ENCODE data around the gene DEFB129. TPM values are rescaled to one million over a fixed set of nuclear protein-coding genes. Genes with fewer than 3 reads are reported as not detected.
"Not testable (repeated sequence)": the region's sequence is repeated elsewhere in the genome, so short reads cannot be mapped to it uniquely, and the experiment has no call there.

DEFB129 gene, protein sequence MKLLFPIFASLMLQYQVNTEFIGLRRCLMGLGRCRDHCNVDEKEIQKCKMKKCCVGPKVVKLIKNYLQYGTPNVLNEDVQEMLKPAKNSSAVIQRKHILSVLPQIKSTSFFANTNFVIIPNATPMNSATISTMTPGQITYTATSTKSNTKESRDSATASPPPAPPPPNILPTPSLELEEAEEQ
- not detected for total RNA-seq

DNA sequence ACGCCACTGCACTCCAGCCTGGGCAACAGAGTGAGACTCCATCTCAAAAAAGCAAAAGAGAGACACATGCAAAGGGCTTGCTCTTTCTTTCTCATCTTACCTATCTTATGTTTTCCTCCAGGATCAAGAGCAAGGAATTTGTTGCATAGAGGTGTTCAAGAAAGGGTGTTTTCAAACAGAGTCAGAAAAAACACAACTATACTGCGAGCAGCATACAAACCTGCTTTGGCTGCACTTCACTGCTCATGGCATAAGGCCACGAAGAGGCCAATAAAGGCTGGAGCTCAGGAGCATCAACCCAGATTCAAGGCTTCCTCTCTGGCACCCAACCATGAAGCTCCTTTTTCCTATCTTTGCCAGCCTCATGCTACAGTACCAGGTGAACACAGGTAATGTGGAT is at the start of gene DEFB129:
TSS of gene DEFB129 (plus strand) at position 301 of the 400 bp plus-strand sequence. CDS start at position 332, 31 bp downstream.
- no peak for DNase-seq

DNA sequence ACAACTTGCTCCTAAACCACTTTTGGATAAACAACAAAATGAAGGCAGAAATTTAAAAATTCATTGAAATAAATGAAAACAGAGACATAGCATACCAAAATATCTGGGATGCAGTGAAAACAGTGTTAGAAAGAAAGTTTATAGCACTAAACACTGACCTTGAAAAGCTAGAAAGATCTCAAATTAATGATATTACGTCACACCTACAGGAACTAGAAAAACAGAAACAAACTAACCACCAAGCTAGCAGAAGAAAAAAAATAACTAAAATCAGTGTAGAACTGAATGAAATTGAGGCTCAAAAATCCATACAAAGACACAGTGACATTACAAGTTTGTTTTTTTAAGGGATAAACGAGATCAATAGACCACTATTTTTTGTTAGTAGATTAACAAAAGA is 42.8 kb upstream of the DEFB129 start:
- no peak for DNase-seq

DNA sequence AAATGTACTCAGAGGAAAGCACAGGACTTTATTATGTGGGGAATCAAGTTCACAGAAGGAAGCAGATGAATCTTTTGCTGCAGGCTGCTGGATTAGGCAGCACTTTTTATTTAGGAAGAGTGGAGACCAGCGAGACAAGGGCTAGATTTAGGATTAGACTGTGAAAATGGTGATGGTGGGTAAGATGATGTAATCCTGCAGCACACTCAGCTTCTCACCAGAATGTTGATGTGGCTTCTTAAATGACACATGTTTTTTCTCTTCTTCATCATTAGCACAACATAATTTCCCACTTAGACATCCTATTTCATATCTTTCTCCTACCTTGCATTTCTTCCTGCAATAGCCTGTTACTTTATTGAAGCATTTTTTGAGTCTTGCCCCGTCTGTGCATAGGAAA is 39.3 kb upstream of the DEFB129 start:
- DNase-seq, result no peak

DNA sequence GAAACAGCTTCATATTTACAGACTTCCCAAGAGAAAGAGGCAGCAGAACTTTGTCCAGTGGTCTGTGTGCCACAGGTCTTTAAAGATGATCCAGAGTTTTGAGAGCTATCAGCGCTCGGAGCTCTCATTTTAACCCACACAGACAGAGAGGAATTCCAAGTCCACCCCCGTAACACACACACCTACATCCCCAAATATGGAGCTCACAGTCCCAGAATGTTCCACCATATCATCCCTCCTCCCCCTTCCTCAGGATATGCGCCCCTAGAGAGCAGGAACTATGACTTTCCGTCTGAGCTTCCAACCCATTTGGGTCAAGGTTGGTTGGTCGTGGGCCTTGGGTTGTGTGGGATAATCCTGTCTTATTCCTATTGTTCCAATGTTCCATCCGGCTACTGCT is 37.4 kb upstream of the DEFB129 start, which contains the start of gene DEFB128:
TSS of gene DEFB128 (minus strand) at position 101 of the 400 bp plus-strand sequence. CDS start at position 13, 88 bp downstream.
- DNase-seq, result no peak

DNA sequence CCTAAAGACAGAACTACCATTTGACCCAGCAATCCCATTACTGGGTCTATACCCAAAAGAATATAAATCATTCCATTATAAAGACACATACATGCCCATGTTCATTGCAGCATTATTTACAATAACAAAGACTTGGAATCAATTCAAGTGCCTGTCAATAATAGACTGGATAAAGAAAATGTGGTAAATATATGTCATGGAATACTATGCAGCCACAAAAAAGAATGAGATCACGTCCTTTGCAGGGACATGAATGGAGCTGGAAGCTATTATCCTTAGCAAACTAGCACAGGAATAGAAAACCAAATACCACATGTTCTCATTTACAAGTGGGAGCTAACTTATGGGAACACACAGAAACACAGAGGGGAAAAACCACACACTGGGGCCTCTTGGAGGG is 28.8 kb upstream of the DEFB129 start:
- DNase-seq, result no peak

DNA sequence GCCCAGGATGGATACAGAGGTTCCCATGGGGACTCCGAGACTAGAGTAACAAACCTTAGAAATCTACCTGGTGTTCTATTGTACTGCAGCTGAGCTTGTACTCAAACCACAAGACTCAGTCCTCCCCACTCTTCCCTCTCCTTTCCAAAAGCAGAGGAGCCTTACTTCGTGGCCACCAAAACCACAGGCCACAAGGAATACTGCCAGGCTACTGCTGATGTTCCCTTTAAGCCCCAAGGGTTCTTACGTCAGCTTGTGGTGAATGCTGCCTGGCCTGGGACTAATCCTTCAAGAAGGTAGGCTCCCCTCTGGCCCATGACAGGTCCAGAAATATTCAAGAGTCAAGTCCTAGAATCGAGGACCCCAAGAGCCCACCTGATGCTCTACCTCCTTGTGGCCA is 27.1 kb upstream of the DEFB129 start:
- DNase-seq, result no peak

DNA sequence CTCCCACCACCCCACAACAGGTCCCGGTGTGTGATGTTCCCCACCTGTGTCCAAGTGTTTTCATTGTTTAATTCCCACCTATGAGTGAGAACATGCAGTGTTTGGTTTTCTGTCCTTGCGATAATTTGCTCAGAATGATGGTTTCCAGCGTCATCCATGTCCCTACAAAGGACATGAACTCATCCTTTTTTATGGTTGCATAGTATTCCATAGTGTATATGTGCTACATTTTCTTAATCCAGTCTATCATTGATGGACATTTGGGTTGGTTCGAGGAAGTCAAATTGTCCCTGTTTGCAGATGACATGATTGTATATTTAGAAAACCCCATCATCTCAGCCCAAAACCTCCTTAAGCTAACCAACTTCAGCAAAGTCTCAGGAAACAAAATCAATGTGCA is 23.4 kb upstream of the DEFB129 start:
- DNase-seq, result not testable (repeated sequence)

DNA sequence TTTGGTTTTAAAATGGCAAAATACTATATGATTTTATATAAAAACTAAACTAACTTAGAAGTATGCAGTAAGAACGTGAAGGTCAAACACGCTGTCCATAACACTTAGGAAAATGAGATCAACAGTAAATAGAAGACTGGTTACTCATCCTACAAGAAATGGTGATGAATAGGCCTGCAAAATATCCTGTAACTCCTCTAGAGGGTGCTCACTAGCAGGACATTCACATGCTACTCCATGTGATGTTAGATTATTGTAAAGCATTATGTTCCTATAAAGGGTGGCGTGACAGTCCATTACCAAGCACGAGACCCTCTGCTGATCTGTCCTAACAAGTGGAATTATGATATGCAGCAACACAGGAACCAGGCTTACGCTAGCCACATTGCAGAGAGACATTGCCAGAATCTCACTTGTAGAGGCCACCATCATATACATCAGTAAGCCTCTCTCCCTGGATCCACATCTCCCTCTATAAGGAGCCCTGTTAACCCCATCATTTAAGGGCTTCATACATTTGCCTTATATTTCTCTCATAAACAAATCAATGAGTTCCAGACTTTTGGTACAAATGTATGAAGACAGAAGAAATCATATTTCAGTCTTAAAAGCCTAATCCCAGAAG is 18.0 kb upstream of the DEFB129 start:
- DNase-seq, result no peak

DNA sequence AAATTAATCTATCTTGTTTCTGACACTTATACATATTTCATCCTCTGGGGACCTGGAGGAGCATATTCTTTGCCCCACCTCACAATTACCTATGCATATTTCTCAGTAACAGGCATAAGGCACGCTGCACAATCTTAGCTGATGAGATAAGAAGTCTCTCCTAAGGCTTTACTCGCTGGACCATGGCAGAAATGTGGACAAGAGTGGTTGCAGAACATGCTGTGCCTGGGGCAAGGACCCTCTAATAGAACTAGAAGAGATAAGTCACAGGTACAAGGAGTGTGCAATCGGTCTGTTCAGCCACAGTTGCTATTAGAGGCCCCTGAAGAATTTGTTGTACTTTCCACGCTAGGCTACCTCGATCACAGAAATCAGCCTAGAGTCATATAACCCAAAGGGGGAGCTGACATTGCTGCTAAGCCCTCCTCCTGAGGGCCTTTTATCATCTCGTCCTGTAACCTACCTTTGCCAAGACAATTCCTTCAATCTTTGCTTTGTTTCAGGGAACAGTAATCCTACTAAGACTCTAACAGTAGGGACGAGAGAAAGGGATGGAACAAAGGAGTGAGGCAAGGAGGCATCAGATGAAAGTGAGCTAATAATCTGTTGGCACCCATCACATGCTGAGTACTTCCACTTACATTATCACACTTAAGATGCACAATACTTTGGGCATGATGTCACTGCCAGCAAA is 16.1 kb upstream of the DEFB129 start:
- DNase-seq, result no peak

DNA sequence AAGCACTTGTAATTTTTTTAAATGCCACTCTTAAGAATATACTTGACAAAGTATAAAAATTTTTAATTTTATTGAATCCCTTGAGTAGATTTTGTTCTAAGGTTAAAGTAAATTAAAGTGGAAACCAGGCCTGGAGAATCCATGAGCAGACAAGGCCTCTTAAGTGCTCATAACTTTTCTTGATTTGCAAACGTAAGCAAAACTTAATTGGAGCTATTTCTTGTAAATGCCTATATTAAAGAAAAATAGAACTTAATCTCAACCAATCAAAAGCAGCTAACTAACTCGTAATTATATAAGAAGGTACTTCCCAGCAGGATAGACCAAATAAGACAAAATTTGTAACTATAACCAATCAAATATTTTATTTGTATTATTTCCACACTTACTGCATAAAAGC is 12.7 kb upstream of the DEFB129 start:
- DNase-seq, result no peak

DNA sequence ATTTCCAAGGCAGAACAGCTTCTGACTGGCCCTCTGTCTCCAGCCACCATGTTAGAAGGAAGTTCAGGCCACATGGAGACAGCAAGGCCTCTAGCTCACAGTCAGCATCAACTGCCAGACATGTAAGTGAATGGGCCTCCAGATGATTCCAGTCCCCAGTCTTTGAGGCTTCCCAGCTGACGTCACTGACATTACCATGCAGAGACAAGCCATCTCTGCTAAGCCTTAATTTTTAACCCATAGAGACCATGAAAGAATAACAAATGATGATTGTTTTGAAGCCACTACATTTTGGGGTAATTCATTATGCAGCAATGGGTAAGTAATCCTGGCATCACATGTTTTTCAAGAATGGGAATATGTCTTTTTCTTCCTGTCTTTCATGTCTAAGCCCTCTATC is 11.3 kb upstream of the DEFB129 start:
- no peak for DNase-seq

DNA sequence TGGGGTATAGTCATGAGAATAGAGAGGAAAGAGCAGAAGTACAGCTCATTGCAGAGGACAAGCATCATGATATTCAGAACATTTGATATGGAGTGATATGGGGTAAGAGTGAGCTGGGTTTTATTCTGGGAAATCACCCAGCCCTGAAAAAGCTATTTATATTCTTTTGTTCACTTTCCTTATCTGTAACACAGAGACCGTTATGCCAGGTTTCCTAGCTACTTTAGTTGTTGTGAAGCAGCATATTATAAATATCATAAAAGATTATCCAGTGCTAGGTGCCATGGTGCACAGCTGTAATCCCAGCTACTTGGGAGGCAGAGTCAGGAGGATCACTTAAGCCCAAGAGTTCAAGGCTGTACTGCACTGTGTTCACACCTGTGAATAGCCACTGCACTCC is 9.8 kb upstream of the DEFB129 start:
- DNase-seq, result no peak

DNA sequence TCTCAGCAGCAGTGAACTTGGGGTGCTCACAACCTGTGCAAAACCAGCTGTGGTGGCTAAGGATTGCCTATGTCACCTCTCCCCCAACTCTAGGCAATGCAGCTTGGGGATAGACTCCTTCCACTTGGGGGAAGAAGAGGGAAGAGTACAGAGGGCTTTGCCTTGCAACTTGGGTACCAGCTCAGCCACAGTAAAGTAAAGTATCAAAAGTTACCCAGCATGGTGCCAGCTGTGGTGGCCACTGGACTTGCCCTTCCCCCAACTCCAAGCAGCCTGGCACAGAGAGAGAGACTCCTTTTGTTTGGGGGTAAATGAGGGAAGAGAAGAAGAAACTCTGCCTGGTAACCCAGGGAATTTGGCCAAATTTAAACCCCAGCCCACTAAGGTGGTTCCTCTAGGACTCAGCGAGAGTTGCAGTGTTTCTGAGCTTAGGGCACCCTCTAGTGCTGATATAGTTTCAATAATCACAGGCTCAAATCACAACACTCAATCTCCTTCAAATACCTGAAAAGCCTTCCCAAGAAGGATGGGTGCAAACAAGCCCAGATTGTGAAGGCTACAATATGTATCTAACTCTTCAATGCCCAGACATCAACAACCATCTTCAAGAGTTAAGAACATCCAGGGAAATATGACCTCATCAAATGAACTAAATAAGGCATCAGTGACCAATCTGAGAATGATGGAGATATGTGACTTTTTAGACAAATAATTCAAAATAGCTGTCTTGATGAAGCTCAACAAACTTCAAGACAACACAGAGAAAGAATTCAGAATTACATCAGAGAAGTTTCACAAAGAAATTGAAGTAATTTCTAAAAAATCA is 7.6 kb upstream of the DEFB129 start:
- DNase-seq, result no peak

DNA sequence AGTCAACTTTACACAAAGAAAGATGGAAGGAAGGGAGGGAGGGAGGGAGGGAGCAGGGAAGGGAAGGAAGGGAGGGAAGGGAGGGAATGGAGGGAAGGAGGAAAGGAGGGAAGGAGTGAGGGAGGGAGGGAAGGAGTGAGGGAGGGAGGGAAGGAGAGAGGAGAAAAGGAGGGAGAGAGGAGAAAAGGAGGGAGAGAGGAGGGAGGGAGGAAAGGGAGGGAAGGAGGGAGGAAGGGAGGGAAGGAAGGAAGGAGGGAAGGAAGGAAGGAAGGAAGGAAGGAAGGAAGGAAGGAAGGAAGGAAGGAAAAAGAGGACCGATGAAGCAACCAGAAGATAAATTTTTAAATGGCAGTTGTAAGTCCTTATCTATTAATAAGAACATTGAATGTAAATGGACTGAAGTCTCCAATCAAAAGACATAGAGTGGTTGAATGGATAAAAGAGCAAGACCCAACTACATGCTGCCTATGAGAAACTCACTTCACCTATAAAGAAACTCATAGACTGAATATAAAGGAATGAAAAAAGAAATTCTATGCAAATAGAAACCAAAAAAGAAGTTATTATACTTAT is 5.7 kb upstream of the DEFB129 start:
- DNase-seq, result no peak

DNA sequence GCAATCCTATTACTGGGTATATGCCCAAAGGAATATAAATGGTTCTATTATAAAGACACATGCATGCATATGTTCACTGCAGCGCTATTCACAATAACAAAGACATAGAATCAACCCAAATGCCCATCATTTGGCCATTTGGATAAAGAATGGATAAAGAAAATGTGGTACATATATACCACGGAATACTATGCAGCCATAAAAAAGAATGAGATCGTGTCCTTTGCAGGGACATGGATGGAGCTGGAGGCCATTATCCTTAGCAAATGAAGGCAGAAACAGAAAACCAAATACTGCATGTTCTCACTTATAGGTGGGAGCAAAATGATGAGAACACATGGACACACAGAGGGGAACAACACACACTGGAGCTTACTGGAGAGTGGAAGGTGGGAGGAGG is 1.2 kb upstream of the DEFB129 start:
- not testable (repeated sequence) for DNase-seq

DNA sequence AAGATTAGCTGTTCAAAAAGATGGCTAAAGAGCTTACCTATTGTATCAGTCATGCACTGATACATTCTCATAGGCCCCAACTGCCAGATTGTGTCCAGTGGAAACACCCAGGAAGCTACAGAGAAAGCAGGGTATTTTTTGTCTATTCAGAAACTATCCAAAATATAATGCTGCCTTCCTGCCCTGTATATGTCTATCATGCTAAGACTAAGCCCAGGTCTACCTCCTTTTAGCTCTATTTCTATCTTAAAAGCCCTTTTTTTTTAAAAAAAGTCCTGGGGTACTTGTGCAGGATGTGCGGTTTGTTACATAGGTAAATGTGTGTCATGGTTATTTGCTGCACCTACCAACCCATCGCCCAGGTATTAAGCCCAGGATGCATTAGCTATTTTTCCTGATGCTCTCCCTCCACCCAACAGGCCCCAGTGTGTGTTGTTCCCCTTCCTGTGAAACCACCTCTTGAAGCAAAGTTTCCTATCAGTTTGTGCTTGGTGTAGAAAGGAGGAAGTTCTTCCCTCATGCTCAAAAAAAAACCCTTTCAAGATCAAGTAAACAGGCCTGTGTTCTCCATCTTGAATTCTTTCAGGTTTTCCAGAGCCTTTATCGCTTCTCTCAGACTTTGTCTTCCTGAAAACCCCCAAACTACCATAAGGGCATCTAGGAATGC is 514 bp downstream of the DEFB129 start:
- DNase-seq, result no peak

DNA sequence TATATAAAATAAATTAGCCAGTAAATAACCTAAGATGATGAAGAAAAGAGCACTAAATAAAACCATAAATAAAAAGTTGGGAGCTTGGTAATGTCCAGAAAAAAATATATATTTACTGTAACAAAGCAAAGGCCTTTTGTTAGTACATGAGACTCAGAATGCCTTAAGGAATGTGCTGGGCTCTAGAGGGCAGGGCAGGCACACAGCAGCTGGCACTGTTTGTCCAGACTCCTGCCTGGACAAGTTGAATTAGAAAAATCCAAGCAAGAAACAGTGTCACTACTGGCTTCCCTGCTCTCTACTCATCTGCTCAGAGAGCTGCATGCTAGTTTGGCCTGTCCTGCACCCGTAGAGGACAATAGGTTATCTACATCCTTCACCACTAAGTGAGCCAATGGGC is 8.8 kb downstream of the DEFB129 start:
- DNase-seq, result no peak

DNA sequence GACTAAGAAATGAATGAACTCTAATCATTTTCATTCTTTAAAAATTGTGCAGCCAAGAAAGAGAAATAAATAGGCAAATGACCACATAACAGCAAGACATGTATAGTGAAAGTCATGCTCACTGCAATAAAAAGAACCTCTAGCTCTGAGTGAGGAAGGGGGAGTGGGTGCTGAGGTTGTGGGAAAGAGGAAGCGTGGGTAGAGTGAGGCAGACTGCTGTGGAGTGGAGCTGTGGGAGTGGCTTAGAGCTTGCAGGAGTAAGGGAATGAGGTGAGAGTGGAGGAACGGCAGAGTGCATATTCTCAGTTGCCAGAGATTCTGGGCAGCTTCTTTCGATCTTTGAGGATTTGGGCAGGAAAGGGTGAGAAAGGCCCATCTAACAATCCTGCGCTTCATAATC is 10.4 kb downstream of the DEFB129 start:
- DNase-seq, result no peak

DNA sequence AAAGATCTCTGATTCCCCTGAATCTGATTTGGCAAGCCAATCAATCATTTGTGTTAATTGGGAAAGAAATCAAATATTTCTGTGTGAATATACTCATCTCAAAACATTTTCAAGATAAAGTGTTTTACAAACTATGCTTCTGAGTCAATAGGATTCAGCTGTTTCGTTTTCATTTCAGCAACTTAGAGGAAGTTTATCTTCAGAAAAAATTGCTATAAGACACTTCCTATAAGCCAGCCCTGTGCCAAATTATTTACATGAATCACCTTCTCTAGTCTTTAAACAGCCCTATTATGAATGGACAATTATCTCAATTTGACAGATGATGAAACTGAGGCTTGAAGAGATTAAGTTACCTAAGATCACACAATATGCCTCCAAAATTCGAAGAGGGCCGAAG is 10.9 kb downstream of the DEFB129 start:
- DNase-seq, result no peak

DNA sequence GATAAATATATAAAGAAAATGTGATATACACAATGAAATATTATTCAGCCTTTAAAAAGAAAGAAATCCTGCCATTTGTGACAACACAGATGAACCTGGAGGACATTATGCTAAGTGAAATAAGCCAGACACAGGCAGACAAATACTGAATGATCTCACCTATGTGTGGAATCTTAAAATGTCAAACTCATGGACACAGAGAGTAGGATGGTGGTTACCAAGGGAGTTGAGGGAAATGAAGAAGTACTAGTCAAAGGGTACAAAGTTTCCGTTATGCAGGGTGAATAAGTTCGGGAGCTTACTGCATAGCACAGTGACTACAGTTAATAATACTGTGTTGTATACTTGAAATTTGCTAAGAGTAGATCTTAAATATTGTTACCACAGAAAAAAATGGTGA is 15.8 kb downstream of the DEFB129 start:
- DNase-seq, result no peak

DNA sequence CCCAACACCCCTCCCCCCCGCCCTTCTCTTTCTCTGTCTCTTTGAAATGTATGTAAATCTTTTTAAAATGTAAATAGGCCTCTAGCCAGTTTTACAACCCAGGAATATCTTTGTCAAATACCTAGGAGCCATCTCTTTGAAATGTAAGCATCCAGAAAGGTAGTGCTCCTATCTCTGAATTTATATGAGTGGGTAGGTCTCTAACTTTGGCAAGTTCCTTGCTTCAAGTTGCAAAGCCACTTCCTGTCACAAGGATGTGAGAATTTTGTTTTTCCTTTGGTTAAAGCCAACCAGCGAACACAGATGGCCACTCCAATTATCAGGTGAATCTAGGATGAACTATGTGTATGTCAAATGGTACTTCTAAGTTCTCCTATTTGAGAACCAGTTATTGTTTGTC is 24.3 kb downstream of the DEFB129 start:
- no peak for DNase-seq

DNA sequence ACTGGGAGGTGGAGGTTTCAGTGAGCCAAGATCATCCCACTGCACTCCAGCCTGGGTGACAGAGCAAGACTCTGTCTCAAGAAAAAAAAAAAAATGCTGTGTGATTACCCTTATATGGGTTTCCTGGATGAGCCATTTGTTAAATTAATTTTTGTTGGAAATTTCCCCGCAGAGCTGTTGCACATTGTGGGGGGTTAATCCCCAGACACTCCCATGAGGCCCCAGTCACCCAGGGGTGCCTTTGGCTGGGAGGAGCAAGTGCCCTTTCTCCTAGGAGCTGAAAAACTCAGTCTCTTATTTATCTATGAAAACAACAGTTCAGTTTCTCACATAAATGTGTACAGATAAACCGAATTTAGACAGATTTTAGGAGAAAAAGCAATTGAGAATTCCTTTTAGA is 25.7 kb downstream of the DEFB129 start:
- no peak for DNase-seq

All from occipital lobe (tissue), 2 donors.